IMR-90 (cell line): ENCODE results near the gene TRPV4. TPM values are rescaled to one million over a fixed set of nuclear protein-coding genes. Genes with fewer than 3 reads are reported as not detected.

Experiments
- ATAC-seq: fragments of 200-7000 bp; cut with Tn5 transposase; 2 replicates; pipeline ENCODE4 v1.9.1; 2020; ENCODE audit warnings: low read depth, mild to moderate bottlenecking, moderate library complexity
- BruUV-seq: library from RNA; stranded (reverse); fragments of 400-500 nt; replicated peaks from 2 replicates; lab custom pipeline; 2021; lab: Mats Ljungman, UMichigan
- CTCF ChIA-PET: fragments of 300-600 bp; formaldehyde crosslinking; extraction: SDS; loops from one replicate; lab custom pipeline; 2021; ENCODE audit warnings: antibody characterized with exemption; lab: Yijun Ruan, JAX
- POLR2A ChIA-PET: fragments of 300-600 bp; sonication (Branson Sonifier 250); formaldehyde crosslinking; loops from one replicate; lab custom pipeline; 2022; ENCODE audit warnings: antibody characterized with exemption; ENCODE audit not compliant: unreplicated experiment; lab: Charles Lee
- DNase-seq: peaks from one replicate; pipeline ENCODE4 v3.0.0; 2013
- H2AFZ ChIP-seq: replicated peaks from 2 replicates; pipeline ENCODE3; 2013; ENCODE audit warnings: low read length, mild to moderate bottlenecking; ENCODE audit not compliant: poor library complexity
- H2AK5ac ChIP-seq: 2 replicates; pipeline ENCODE4 v1.6.1; 2013; ENCODE audit warnings: low read depth, low read length, inconsistent platforms
- H2AK9ac ChIP-seq: replicated peaks from 2 replicates; pipeline ENCODE3; 2013; ENCODE audit warnings: mild to moderate bottlenecking, low read depth, low read length, moderate library complexity; ENCODE audit not compliant: poor library complexity
- H2BK120ac ChIP-seq: 2 replicates; pipeline ENCODE4 v1.6.1; 2013; ENCODE audit warnings: low read depth, low read length, inconsistent platforms
- H2BK15ac ChIP-seq: 3 replicates; pipeline ENCODE4 v1.6.1; 2013; ENCODE audit warnings: low read depth, low read length, inconsistent platforms
- H2BK20ac ChIP-seq: 2 replicates; pipeline ENCODE4 v1.6.1; 2013; ENCODE audit warnings: low read depth, mild to moderate bottlenecking, inconsistent platforms, low read length, moderate library complexity
- H2BK5ac ChIP-seq: 2 replicates; pipeline ENCODE4 v1.6.1; 2013; ENCODE audit warnings: mild to moderate bottlenecking, low read depth, low read length, inconsistent platforms; ENCODE audit not compliant: poor library complexity, severe bottlenecking
- H3K14ac ChIP-seq: replicated peaks from 2 replicates; pipeline ENCODE4 v1.6.1; 2013; ENCODE audit warnings: low read depth, low read length, inconsistent platforms
- H3K18ac ChIP-seq: 2 replicates; pipeline ENCODE4 v1.6.1; 2013; ENCODE audit warnings: low read depth, low read length, control low read depth
- H3K23ac ChIP-seq: 2 replicates; pipeline ENCODE4 v1.6.1; 2013; ENCODE audit warnings: low read depth, low read length, inconsistent platforms
- H3K27ac ChIP-seq: 2 replicates; pipeline ENCODE4 v1.5.1; 2013; ENCODE audit warnings: mild to moderate bottlenecking, control low read depth, low read length; ENCODE audit not compliant: insufficient read depth
- H3K27me3 ChIP-seq: 2 replicates; pipeline ENCODE4 v1.6.1; 2013; ENCODE audit warnings: low read length; ENCODE audit not compliant: control insufficient read depth, insufficient read depth
- H3K36me3 ChIP-seq: 2 replicates; pipeline ENCODE4 v1.6.1; 2013; ENCODE audit warnings: low read length, mixed read lengths; ENCODE audit not compliant: control insufficient read depth, insufficient read depth
- H3K4ac ChIP-seq: 2 replicates; pipeline ENCODE4 v1.6.1; 2013; ENCODE audit warnings: low read depth, low read length, inconsistent platforms
- H3K4me1 ChIP-seq: 2 replicates; pipeline ENCODE4 v1.6.1; 2013; ENCODE audit warnings: low read length, mixed read lengths; ENCODE audit not compliant: control insufficient read depth, insufficient read depth
- H3K4me2 ChIP-seq: 2 replicates; pipeline ENCODE4 v1.6.1; 2013; ENCODE audit warnings: low read depth, mild to moderate bottlenecking, control low read depth, low read length, moderate library complexity
- H3K4me3 ChIP-seq: 2 replicates; pipeline ENCODE4 v1.5.1; 2013; ENCODE audit warnings: low read depth, mild to moderate bottlenecking, control low read depth, low read length, moderate library complexity; ENCODE audit not compliant: insufficient read depth
- H3K56ac ChIP-seq: 2 replicates; pipeline ENCODE4 v1.6.1; 2013; ENCODE audit warnings: low read length, inconsistent platforms; ENCODE audit not compliant: insufficient read depth; ENCODE audit errors: extremely low read depth
- H3K79me1 ChIP-seq, 2 experiments: 2 replicates each; pipeline ENCODE4 v1.6.1; 2013; ENCODE audit warnings: low read length in 2 of 2, inconsistent platforms in 1 of 2, low read depth in 1 of 2
- H3K9ac ChIP-seq: 2 replicates; pipeline ENCODE4 v1.6.1; 2013; ENCODE audit warnings: low read depth, low read length, control low read depth
- H3K9me1 ChIP-seq: 2 replicates; pipeline ENCODE4 v1.6.1; 2013; ENCODE audit warnings: low read length, inconsistent platforms; ENCODE audit not compliant: insufficient read depth
- H3K9me3 ChIP-seq: 2 replicates; pipeline ENCODE4 v1.6.1; 2013; ENCODE audit warnings: low read length; ENCODE audit not compliant: control insufficient read depth, insufficient read depth
- H4K20me1 ChIP-seq: 2 replicates; pipeline ENCODE4 v1.6.1; 2013; ENCODE audit warnings: low read length, inconsistent platforms; ENCODE audit not compliant: insufficient read depth
- H4K5ac ChIP-seq: 2 replicates; pipeline ENCODE4 v1.6.1; 2013; ENCODE audit warnings: mild to moderate bottlenecking, low read depth, low read length, control low read depth
- H4K8ac ChIP-seq, 2 experiments: 2 replicates each; pipeline ENCODE4 v1.6.1; 2013; ENCODE audit warnings: low read depth in 2 of 2, low read length in 2 of 2, control low read depth in 1 of 2, inconsistent platforms in 1 of 2
- H4K91ac ChIP-seq: 2 replicates; pipeline ENCODE4 v1.6.1; 2013; ENCODE audit warnings: low read depth, low read length, inconsistent platforms; ENCODE audit not compliant: insufficient read depth
- BHLHE40 ChIP-seq: fragments of 150-350 bp; IDR thresholded peaks from 2 replicates; pipeline ENCODE4 v1.6.1; 2016; ENCODE audit warnings: mild to moderate bottlenecking, low read depth, low read length
- CEBPB ChIP-seq: IDR thresholded peaks from 2 replicates; pipeline ENCODE4 v1.6.1; 2012; ENCODE audit warnings: low read depth, low read length, improper control_type of control experiment
- CHD1 ChIP-seq: IDR thresholded peaks from 2 replicates; pipeline ENCODE4 v1.6.1; 2012; ENCODE audit warnings: low read depth, low read length, improper control_type of control experiment
- FOS ChIP-seq: fragments of 150-350 bp; IDR thresholded peaks from 2 replicates; pipeline ENCODE4 v1.6.1; 2016; ENCODE audit warnings: low read depth, low read length
- MAFK ChIP-seq: IDR thresholded peaks from 2 replicates; pipeline ENCODE4 v1.6.1; 2012; ENCODE audit warnings: low read depth, low read length, improper control_type of control experiment
- MAZ ChIP-seq: IDR thresholded peaks from 2 replicates; pipeline ENCODE4 v1.6.1; 2012; ENCODE audit warnings: low read depth, mild to moderate bottlenecking, low read length, improper control_type of control experiment, moderate library complexity, borderline replicate concordance
- MXI1 ChIP-seq: IDR thresholded peaks from 2 replicates; pipeline ENCODE4 v1.6.1; 2012; ENCODE audit warnings: low read depth, mild to moderate bottlenecking, low read length, moderate library complexity, borderline replicate concordance
- NFE2L2 ChIP-seq: fragments of 150-350 bp; IDR thresholded peaks from 2 replicates; pipeline ENCODE4 v1.6.1; 2016; ENCODE audit warnings: low read depth, mild to moderate bottlenecking, low read length
- RAD21 ChIP-seq: IDR thresholded peaks from 2 replicates; pipeline ENCODE4 v1.6.1; 2012; ENCODE audit warnings: low read length, improper control_type of control experiment
- RCOR1 ChIP-seq: IDR thresholded peaks from 2 replicates; pipeline ENCODE4 v1.6.1; 2012; ENCODE audit warnings: mild to moderate bottlenecking, low read length, improper control_type of control experiment; ENCODE audit not compliant: insufficient replicate concordance
- RFX5 ChIP-seq: IDR thresholded peaks from 2 replicates; pipeline ENCODE4 v1.8.0; 2012; ENCODE audit warnings: low read depth, mild to moderate bottlenecking, low read length, moderate library complexity
- SMC3 ChIP-seq: fragments of 150-350 bp; IDR thresholded peaks from 2 replicates; pipeline ENCODE4 v1.6.1; 2016; ENCODE audit warnings: low read depth, mild to moderate bottlenecking, antibody characterized with exemption, low read length, moderate library complexity
- WGBS, 2 experiments: methylation state at CpG; one replicate each; pipeline versions ENCODE4 v1.1.5 to v1.1.7; 2013; ENCODE audit warnings: missing lambda C conversion rate in 2 of 2; ENCODE audit not compliant: insufficient read length in 1 of 2; ENCODE audit errors: extremely low coverage in 2 of 2; 5-methylcytosine and 5-hydroxymethylcytosine counted together
- dilution Hi-C: fragments of 300-500 bp; cut with HindIII; formaldehyde crosslinking; loops from one replicate; pipeline ENCODE4 v1.14.3; 2018; ENCODE audit warnings: low sequenced_read_pairs; ENCODE audit not compliant: unreplicated experiment
- in situ Hi-C: fragments of 300-500 bp; cut with MboI; formaldehyde crosslinking; loops from 3 replicates; pipeline ENCODE4 v1.14.3; 2019; ENCODE audit warnings: low sequenced_read_pairs, inconsistent platforms, mixed read lengths
- intact Hi-C: fragments of 100-400 bp; cut with micrococcal nuclease; formaldehyde crosslinking; loops from 2 replicates; pipeline ENCODE4 v1.10.0; 2022
- polyA plus RNA-seq, 3 experiments: library from polyadenylated mRNA; depleted of rRNA; stranded (reverse); fragments of >200 nt; gene quantifications; 2 replicates each; pipeline ENCODE4 v1.2.3, GENCODE V29; 2012; ENCODE audit warnings: low replicate concordance in 1 of 3
- total RNA-seq: library from RNA; depleted of rRNA; stranded (reverse); fragments of >200 nt; gene quantifications from 2 replicates; pipeline ENCODE4 v1.2.3, GENCODE V29; 2012
- TF ChIP-seq, protein P1 (sequence below): fragments of 150-350 bp; IDR thresholded peaks from 2 replicates; pipeline ENCODE4 v1.6.1; 2016; ENCODE audit warnings: low read depth, mild to moderate bottlenecking, low read length, moderate library complexity, borderline replicate concordance
- TF ChIP-seq, protein P2 (sequence below): fragments of 150-350 bp; IDR thresholded peaks from 2 replicates; pipeline ENCODE4 v1.6.1; 2017; ENCODE audit warnings: mild to moderate bottlenecking, antibody characterized with exemption, low read length, low read depth
- TF ChIP-seq, protein P3 (sequence below): conservative IDR thresholded peaks from 2 replicates; pipeline ENCODE4 v1.5.1; 2012; ENCODE audit warnings: mild to moderate bottlenecking, low read depth, low read length, improper control_type of control experiment

The TRPV4 gene
- total and polyA plus RNA-seq, 2 of the 4 experiments (the other 2 are of a cell fraction), result 1.1 to 6.1 TPM

DNA sequence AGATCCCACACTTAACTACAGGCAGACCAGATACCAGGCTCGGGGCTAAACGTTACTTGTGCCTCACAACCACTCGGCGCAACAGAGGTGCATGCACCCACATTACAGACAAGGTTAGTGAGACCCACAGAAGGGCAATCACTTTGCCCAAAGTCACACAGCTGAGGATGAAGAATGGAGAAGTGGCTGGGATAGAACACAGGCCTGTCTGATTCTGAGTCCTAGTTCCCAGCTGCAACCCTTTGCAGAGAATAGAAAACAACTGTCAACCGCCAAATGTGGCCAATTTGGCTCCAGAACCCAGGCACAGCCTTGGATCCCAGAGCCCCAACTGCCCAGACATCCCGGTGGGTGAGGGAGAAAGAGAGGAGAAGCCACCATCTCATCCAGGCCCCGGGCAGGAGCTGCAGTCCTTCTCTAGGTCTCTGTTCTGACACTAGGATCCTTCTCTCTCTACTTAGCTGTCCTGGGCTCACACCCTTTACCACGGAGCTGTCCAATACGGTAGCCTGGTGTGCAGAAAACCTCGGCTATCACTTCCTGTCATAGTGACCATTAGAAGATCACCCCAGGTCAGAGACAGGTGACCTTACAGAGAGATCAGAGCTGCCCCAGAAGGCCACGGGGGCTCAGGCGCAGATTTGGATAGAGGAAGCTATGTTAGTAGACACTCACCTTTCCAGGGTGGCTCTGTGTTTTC is 60.4 kb downstream of the TRPV4 start:
- no peak overlapping the region for H3K23ac ChIP-seq
- no peaks in the 10 kb centered on the region for H3K9me1 ChIP-seq
- H3K4me2 ChIP-seq, result no peak overlapping the region
- no peak overlapping the region for H2AK9ac ChIP-seq
- dilution Hi-C loops, result no loop called here
- BruUV-seq, result no TSS peak
- H2BK20ac ChIP-seq, result no peak overlapping the region
- peaks cover 3% of the 10 kb centered on the region; the same call in 1 of the 2 replicates for H3K27me3 ChIP-seq
- H2BK15ac ChIP-seq, result no peak overlapping the region
- ChIA-PET CTCF (interaction anchor here (1.2 kb wide), 1 partner anchor 175 kb away, joined by 4 read pairs; no protein-coding TSS in a partner anchor), POLR2A (no interaction called here)
- no peak overlapping the region for H3K4ac ChIP-seq
- H4K20me1 ChIP-seq, result no peaks in the 10 kb centered on the region
- H2BK5ac ChIP-seq, result no peak overlapping the region
- H2AFZ ChIP-seq, result no peak overlapping the region
- no peaks in the 10 kb centered on the region for H3K9me3 ChIP-seq
- no peak overlapping the region for H3K14ac ChIP-seq
- H3K27ac ChIP-seq, result no peak overlapping the region
- no CpG with 5 or more reads among the region's 12 CpGs for WGBS, 2 experiments
- no peak overlapping the region for H3K9ac ChIP-seq
- H3K4me1 ChIP-seq, result no peaks in the 10 kb centered on the region
- H3K18ac ChIP-seq, result no peak overlapping the region
- no peak overlapping the region for H2AK5ac ChIP-seq
- intact Hi-C loops, result loop anchor here (5.0 kb wide), 1 partner anchor 55 kb away; no protein-coding TSS in a partner anchor
- no peaks in the 10 kb centered on the region for H3K79me1 ChIP-seq
- in situ Hi-C loops, result loop anchor here (5.0 to 10.0 kb wide), 3 partner anchors 180 to 348 kb away; no protein-coding TSS in a partner anchor
- no peak overlapping the region for H4K5ac ChIP-seq
- H3K4me3 ChIP-seq, result no peak overlapping the region
- H3K56ac ChIP-seq, result no peak overlapping the region
- no peak overlapping the region for H4K8ac ChIP-seq
- ATAC-seq, result no peak
- no peaks in the 10 kb centered on the region for H3K36me3 ChIP-seq
- DNase-seq, result no peak
- H2BK120ac ChIP-seq, result no peak overlapping the region
- H4K91ac ChIP-seq, result no peak overlapping the region
- TF ChIP-seq, protein P1, sequence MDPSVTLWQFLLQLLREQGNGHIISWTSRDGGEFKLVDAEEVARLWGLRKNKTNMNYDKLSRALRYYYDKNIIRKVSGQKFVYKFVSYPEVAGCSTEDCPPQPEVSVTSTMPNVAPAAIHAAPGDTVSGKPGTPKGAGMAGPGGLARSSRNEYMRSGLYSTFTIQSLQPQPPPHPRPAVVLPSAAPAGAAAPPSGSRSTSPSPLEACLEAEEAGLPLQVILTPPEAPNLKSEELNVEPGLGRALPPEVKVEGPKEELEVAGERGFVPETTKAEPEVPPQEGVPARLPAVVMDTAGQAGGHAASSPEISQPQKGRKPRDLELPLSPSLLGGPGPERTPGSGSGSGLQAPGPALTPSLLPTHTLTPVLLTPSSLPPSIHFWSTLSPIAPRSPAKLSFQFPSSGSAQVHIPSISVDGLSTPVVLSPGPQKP, result no peak
- no peak for TF ChIP-seq SMC3
- TF ChIP-seq CEBPB, result no peak
- TF ChIP-seq, protein P2, sequence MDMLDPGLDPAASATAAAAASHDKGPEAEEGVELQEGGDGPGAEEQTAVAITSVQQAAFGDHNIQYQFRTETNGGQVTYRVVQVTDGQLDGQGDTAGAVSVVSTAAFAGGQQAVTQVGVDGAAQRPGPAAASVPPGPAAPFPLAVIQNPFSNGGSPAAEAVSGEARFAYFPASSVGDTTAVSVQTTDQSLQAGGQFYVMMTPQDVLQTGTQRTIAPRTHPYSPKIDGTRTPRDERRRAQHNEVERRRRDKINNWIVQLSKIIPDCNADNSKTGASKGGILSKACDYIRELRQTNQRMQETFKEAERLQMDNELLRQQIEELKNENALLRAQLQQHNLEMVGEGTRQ, result no peak
- TF ChIP-seq, protein P3, sequence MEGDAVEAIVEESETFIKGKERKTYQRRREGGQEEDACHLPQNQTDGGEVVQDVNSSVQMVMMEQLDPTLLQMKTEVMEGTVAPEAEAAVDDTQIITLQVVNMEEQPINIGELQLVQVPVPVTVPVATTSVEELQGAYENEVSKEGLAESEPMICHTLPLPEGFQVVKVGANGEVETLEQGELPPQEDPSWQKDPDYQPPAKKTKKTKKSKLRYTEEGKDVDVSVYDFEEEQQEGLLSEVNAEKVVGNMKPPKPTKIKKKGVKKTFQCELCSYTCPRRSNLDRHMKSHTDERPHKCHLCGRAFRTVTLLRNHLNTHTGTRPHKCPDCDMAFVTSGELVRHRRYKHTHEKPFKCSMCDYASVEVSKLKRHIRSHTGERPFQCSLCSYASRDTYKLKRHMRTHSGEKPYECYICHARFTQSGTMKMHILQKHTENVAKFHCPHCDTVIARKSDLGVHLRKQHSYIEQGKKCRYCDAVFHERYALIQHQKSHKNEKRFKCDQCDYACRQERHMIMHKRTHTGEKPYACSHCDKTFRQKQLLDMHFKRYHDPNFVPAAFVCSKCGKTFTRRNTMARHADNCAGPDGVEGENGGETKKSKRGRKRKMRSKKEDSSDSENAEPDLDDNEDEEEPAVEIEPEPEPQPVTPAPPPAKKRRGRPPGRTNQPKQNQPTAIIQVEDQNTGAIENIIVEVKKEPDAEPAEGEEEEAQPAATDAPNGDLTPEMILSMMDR, result no peak
- TF ChIP-seq MAZ, result no peak
- TF ChIP-seq MAFK, result no peak
- no peak for TF ChIP-seq RCOR1
- no peak for TF ChIP-seq BHLHE40
- TF ChIP-seq FOS, result no peak
- TF ChIP-seq RAD21, result no peak
- TF ChIP-seq RFX5, result no peak
- TF ChIP-seq MXI1, result no peak
- TF ChIP-seq CHD1, result no peak
- no peak for TF ChIP-seq NFE2L2
